Heart left ventricle (tissue), 13 donors: ENCODE results near the gene KCNH1.

Experiments
- POLR2A ChIP-seq, 2 donors: fragments of 450-650 bp; IDR thresholded peaks; one replicate each; pipeline ENCODE4 v1.6.1; 2017; ENCODE audit warnings: antibody characterized with exemption in 2 of 2, mild to moderate bottlenecking in 2 of 2, moderate library complexity in 2 of 2
- TF ChIP-seq, protein P1 (sequence below), 12 donors: fragments of 200-600 bp; sonication (generic) in 4 of 12; IDR thresholded peaks; one replicate each; pipeline versions ENCODE4 v1.5.0 to v1.8.0; 2018 to 2022; ENCODE audit warnings: antibody characterized with exemption in 12 of 12, mild to moderate bottlenecking in 5 of 12
- donor health status: ischemic (EF 13 %, LVEDD 7.1; RV severe dilation, severe dysfunction).
- donor health status: DM: no; HTN: yes; CAD: no.
- donor health status: DM: no; HTN: no; CAD: no.
- donor health status: ischemic (EF 25% LVEDD 6.9; RV normal size, moderate dysfunction).
- donor health status: ischemic (EF 25% LVEDD 5.7; RV mildly dilated, moderate dysfunction).
- donor health status: ischemic (EF 35%, LVEDD 5.7; RV mildly dilated, moderate dysfunction).
- donor health status: nonischemic (EF 11% LVEDD 7.7; RV severe dilation, severe dysfunction).
- donor health status: DM: yes; HTN: yes; CAD: no.
- donor health status: PGD.
- donor health status: ischemic (EF 29% LVEDD 5.4; RV normal size, mild dysfunction).
- donor health status: nonischemic (EF 23%, LVEDD 6.1; RV moderate dilation, normal function).

GRCh38 chr1:210935905-210936304 lies 198.0 kb downstream of the KCNH1 start:
- TF ChIP-seq, protein P1, sequence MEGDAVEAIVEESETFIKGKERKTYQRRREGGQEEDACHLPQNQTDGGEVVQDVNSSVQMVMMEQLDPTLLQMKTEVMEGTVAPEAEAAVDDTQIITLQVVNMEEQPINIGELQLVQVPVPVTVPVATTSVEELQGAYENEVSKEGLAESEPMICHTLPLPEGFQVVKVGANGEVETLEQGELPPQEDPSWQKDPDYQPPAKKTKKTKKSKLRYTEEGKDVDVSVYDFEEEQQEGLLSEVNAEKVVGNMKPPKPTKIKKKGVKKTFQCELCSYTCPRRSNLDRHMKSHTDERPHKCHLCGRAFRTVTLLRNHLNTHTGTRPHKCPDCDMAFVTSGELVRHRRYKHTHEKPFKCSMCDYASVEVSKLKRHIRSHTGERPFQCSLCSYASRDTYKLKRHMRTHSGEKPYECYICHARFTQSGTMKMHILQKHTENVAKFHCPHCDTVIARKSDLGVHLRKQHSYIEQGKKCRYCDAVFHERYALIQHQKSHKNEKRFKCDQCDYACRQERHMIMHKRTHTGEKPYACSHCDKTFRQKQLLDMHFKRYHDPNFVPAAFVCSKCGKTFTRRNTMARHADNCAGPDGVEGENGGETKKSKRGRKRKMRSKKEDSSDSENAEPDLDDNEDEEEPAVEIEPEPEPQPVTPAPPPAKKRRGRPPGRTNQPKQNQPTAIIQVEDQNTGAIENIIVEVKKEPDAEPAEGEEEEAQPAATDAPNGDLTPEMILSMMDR (IDR thresholded peaks at IDR 0.05) = no peak
- TF ChIP-seq POLR2A (IDR thresholded peaks at IDR 0.05) = no peak
